H1 (cell line): ENCODE data around the gene PTGES3L. TPM values are rescaled to one million over a fixed set of nuclear protein-coding genes. Genes with fewer than 3 reads are reported as not detected.

Experiments
- CTCF ChIA-PET: fragments of 300-600 bp; sonication (Branson Sonifier 250); formaldehyde crosslinking; loops from one replicate; lab custom pipeline; 2021; ENCODE audit not compliant: partially characterized antibody; lab: Charles Lee
- POLR2A ChIA-PET: fragments of 300-600 bp; sonication (Branson Sonifier 250); formaldehyde crosslinking; loops from one replicate; lab custom pipeline; 2021; ENCODE audit warnings: inconsistent platforms; ENCODE audit not compliant: partially characterized antibody; lab: Charles Lee
- DNase-seq, 2 experiments: peaks; one replicate each; pipeline versions ENCODE4 v3.0.0 to v3.0.0-alpha.2; 2010 to 2022; ENCODE audit warnings: low spot score in 2 of 2, low read depth in 1 of 2, mixed read lengths in 1 of 2
- FAIRE-seq: peaks from 2 replicates; lab custom pipeline; 2011; peaks lifted over from hg19 to GRCh38; lab: Jason Lieb, UNC
- H2AFZ ChIP-seq: 2 replicates; pipeline ENCODE4 v1.8.1; 2012; ENCODE audit warnings: low read length, inconsistent platforms
- H2AK5ac ChIP-seq: 2 replicates; pipeline ENCODE4 v1.6.1; 2013; ENCODE audit warnings: low read depth, low read length
- H2BK120ac ChIP-seq: replicated peaks from 2 replicates; pipeline ENCODE3; 2013; ENCODE audit warnings: low read depth, low read length, inconsistent platforms
- H2BK12ac ChIP-seq: 2 replicates; pipeline ENCODE4 v1.6.1; 2013; ENCODE audit warnings: low read depth, low read length
- H2BK15ac ChIP-seq: 2 replicates; pipeline ENCODE4 v1.6.1; 2013; ENCODE audit warnings: low read length
- H2BK20ac ChIP-seq: 2 replicates; pipeline ENCODE4 v1.6.1; 2013; ENCODE audit warnings: low read length
- H2BK5ac ChIP-seq: 2 replicates; pipeline ENCODE4 v1.6.1; 2013; ENCODE audit warnings: low read depth, low read length
- H3K14ac ChIP-seq: 2 replicates; pipeline ENCODE4 v1.6.1; 2013; ENCODE audit warnings: inconsistent platforms; ENCODE audit not compliant: insufficient read length
- H3K18ac ChIP-seq: 2 replicates; pipeline ENCODE4 v1.6.1; 2013; ENCODE audit warnings: low read length; ENCODE audit errors: extremely low read depth
- H3K23ac ChIP-seq: 2 replicates; pipeline ENCODE4 v1.6.1; 2013; ENCODE audit warnings: inconsistent platforms; ENCODE audit not compliant: insufficient read length
- H3K23me2 ChIP-seq: 2 replicates; pipeline ENCODE4 v1.6.1; 2013; ENCODE audit warnings: low read depth, low read length
- H3K27ac ChIP-seq: 2 replicates; pipeline ENCODE4 v1.6.1; 2011; ENCODE audit warnings: low read depth, low read length, inconsistent platforms
- H3K27me3 ChIP-seq, 4 experiments: replicated peaks in 1 of 4; 1 replicate in 1 of 4; 2 replicates in 3 of 4; pipeline versions ENCODE4 v1.6.1 to v1.8.1; 2011 to 2013; ENCODE audit warnings: low read length in 3 of 4, mild to moderate bottlenecking in 3 of 4, inconsistent platforms in 2 of 4, mixed read lengths in 2 of 4, moderate library complexity in 1 of 4; ENCODE audit not compliant: control insufficient read depth in 3 of 4, insufficient read depth in 3 of 4; ENCODE audit errors: extremely low read depth in 1 of 4
- H3K36me3 ChIP-seq, 4 experiments: 2 replicates each; pipeline versions ENCODE4 v1.6.1 to v1.8.1; 2011 to 2013; ENCODE audit warnings: mild to moderate bottlenecking in 4 of 4, low read length in 3 of 4, moderate library complexity in 2 of 4, control low read depth in 1 of 4, inconsistent platforms in 1 of 4; ENCODE audit not compliant: insufficient read depth in 4 of 4, control insufficient read depth in 2 of 4
- H3K4ac ChIP-seq: replicated peaks from 2 replicates; pipeline ENCODE3; 2013; ENCODE audit warnings: low read length, low read depth, mixed read lengths, inconsistent platforms; ENCODE audit not compliant: insufficient read length
- H3K4me1 ChIP-seq, 4 experiments: replicated peaks in 1 of 4; 1 replicate in 1 of 4; 2 replicates in 3 of 4; pipeline versions ENCODE4 v1.6.1 to v1.8.1; 2011 to 2013; ENCODE audit warnings: low read length in 3 of 4, inconsistent platforms in 2 of 4, mixed read lengths in 1 of 4; ENCODE audit not compliant: insufficient read depth in 4 of 4, control insufficient read depth in 3 of 4
- H3K4me2 ChIP-seq, 2 experiments: 2 replicates each; pipeline versions ENCODE4 v1.6.1 to v1.8.1; 2011 to 2013; ENCODE audit warnings: low read depth in 2 of 2, low read length in 2 of 2, control low read depth in 1 of 2, inconsistent platforms in 1 of 2, mild to moderate bottlenecking in 1 of 2; ENCODE audit not compliant: insufficient read depth in 1 of 2
- H3K4me3 ChIP-seq, 4 experiments: fragments of 200-600, 300-600 bp in 1 of 4; sonication (generic), shearing (Covaris generic), sonication (Bioruptor Twin) in 1 of 4; 2 replicates each; pipeline versions ENCODE4 v1.5.1 to v1.8.1; 2011 to 2016; ENCODE audit warnings: low read length in 4 of 4, low read depth in 3 of 4, control low read depth in 2 of 4, inconsistent platforms in 2 of 4, mild to moderate bottlenecking in 2 of 4, mixed read lengths in 1 of 4, moderate library complexity in 1 of 4; ENCODE audit not compliant: insufficient read depth in 2 of 4; ENCODE audit errors: extremely low read depth in 1 of 4
- H3K56ac ChIP-seq: replicated peaks from 2 replicates; pipeline ENCODE3; 2013; ENCODE audit warnings: low read depth, mild to moderate bottlenecking, mixed read lengths, low read length, inconsistent platforms; ENCODE audit not compliant: insufficient read length
- H3K79me1 ChIP-seq: 2 replicates; pipeline ENCODE4 v1.6.1; 2013; ENCODE audit warnings: low read depth, low read length, control low read depth
- H3K79me2 ChIP-seq, 2 experiments: 2 replicates each; pipeline versions ENCODE4 v1.6.1 to v1.8.1; 2012 to 2013; ENCODE audit warnings: low read length in 2 of 2, mild to moderate bottlenecking in 2 of 2, inconsistent platforms in 1 of 2; ENCODE audit not compliant: insufficient read depth in 2 of 2, control insufficient read depth in 1 of 2
- H3K9ac ChIP-seq, 4 experiments: replicated peaks in 1 of 4; 1 replicate in 1 of 4; 2 replicates in 3 of 4; pipeline versions ENCODE4 v1.6.1 to v1.8.1; 2011 to 2013; ENCODE audit warnings: low read depth in 3 of 4, low read length in 3 of 4, control low read depth in 2 of 4, mild to moderate bottlenecking in 2 of 4, moderate library complexity in 2 of 4, inconsistent platforms in 1 of 4; ENCODE audit errors: extremely low read depth in 1 of 4
- H3K9me3 ChIP-seq, 2 experiments: 2 replicates each; pipeline versions ENCODE4 v1.6.1 to v1.8.1; 2012 to 2013; ENCODE audit warnings: mild to moderate bottlenecking in 2 of 2, moderate library complexity in 2 of 2, control low read depth in 1 of 2, inconsistent platforms in 1 of 2, low read depth in 1 of 2, low read length in 1 of 2, mixed read lengths in 1 of 2; ENCODE audit not compliant: insufficient read depth in 2 of 2
- H4K20me1 ChIP-seq, 2 experiments: replicated peaks in 1 of 2; 2 replicates each; pipeline versions ENCODE3 to v1.8.1; 2011 to 2013; ENCODE audit warnings: inconsistent platforms in 2 of 2, low read length in 2 of 2, mild to moderate bottlenecking in 1 of 2; ENCODE audit not compliant: insufficient read depth in 2 of 2, control insufficient read depth in 1 of 2
- H4K5ac ChIP-seq: 2 replicates; pipeline ENCODE4 v1.6.1; 2013; ENCODE audit warnings: low read length, low read depth, mixed read lengths, inconsistent platforms; ENCODE audit not compliant: insufficient read length
- H4K8ac ChIP-seq: 2 replicates; pipeline ENCODE4 v1.8.0; 2013; ENCODE audit warnings: mild to moderate bottlenecking, moderate library complexity, low read length, inconsistent platforms; ENCODE audit not compliant: insufficient read depth; ENCODE audit errors: extremely low read depth
- H4K91ac ChIP-seq: replicated peaks from 2 replicates; pipeline ENCODE3; 2013; ENCODE audit warnings: low read length, mixed read lengths, inconsistent platforms; ENCODE audit not compliant: insufficient read length
- CREB1 ChIP-seq: IDR thresholded peaks from 2 replicates; pipeline ENCODE4 v1.6.1; 2012; ENCODE audit warnings: inconsistent platforms
- JUND ChIP-seq: IDR thresholded peaks from 2 replicates; pipeline ENCODE4 v1.6.1; 2011; ENCODE audit warnings: mild to moderate bottlenecking, improper control_type of control experiment, low read length
- MAFK ChIP-seq: IDR thresholded peaks from 2 replicates; pipeline ENCODE4 v1.6.1; 2012; ENCODE audit warnings: low read depth, mild to moderate bottlenecking, improper control_type of control experiment, low read length
- PHF8 ChIP-seq: fragments of 200-600 bp; sonication (generic); conservative IDR thresholded peaks from 2 replicates; pipeline ENCODE4 v1.7.1; 2012; ENCODE audit warnings: low read depth, mild to moderate bottlenecking, inconsistent platforms, low read length, moderate library complexity
- RXRA ChIP-seq: IDR thresholded peaks from 2 replicates; pipeline ENCODE4 v1.6.1; 2011; ENCODE audit warnings: low read depth, mild to moderate bottlenecking, low read length, moderate library complexity; ENCODE audit not compliant: insufficient read depth
- SP2 ChIP-seq: IDR thresholded peaks from 2 replicates; pipeline ENCODE4 v1.6.1; 2012; ENCODE audit warnings: mild to moderate bottlenecking, low read length, inconsistent platforms
- SUZ12 ChIP-seq: fragments of 200-600 bp; sonication (generic); IDR thresholded peaks from 2 replicates; pipeline ENCODE4 v1.6.1; 2012; ENCODE audit warnings: mild to moderate bottlenecking, inconsistent platforms, low read length, moderate library complexity, mixed read lengths
- TEAD4 ChIP-seq: IDR thresholded peaks from 2 replicates; pipeline ENCODE4 v1.6.1; 2012; ENCODE audit warnings: low read depth, low read length, inconsistent platforms, mixed read lengths
- WGBS, 2 experiments: shearing (Covaris generic) in 1 of 2; methylation state at CpG; one replicate each; pipeline versions ENCODE4 v1.1.6 to v1.1.7; 2013 to 2015; ENCODE audit warnings: low lambda C conversion rate in 2 of 2, mixed read lengths in 2 of 2, inconsistent platforms in 1 of 2, low coverage in 1 of 2, missing lambda C conversion rate in 1 of 2; ENCODE audit not compliant: insufficient replicate concordance in 2 of 2, insufficient coverage in 1 of 2, insufficient read length in 1 of 2; ENCODE audit errors: extremely low coverage in 1 of 2, missing lambda C conversion rate in 1 of 2; 5-methylcytosine and 5-hydroxymethylcytosine counted together
- polyA plus RNA-seq, 7 experiments: library from polyadenylated mRNA; depleted of rRNA in 3 of 7; stranded (reverse) in 5 of 7; unstranded in 2 of 7; fragments of >200 nt in 5 of 7; fragments of 200-250 nt in 2 of 7; gene quantifications; 1 replicate in 5 of 7; 2 replicates in 1 of 7; 4 replicates in 1 of 7; pipeline versions ENCODE4 v1.2.1 to v1.2.3, GENCODE V29; 2011 to 2013; ENCODE audit warnings: missing spikeins in 2 of 7, mixed read lengths in 2 of 7
- total RNA-seq: library from RNA; stranded (reverse); fragmentation: NEBNext Ultra II Directional; extraction: Animal tissue kit (Norgen Biotek cat#: 25700); gene quantifications from 2 replicates; pipeline ENCODE4 v1.2.1, GENCODE V29; 2021

Gene PTGES3L
- total and polyA plus RNA-seq, 2 of the 8 experiments (the other 6 are each of a cell fraction or from before 2014, with no cell fraction given), result 3.0 to 3.6 TPM

DNA sequence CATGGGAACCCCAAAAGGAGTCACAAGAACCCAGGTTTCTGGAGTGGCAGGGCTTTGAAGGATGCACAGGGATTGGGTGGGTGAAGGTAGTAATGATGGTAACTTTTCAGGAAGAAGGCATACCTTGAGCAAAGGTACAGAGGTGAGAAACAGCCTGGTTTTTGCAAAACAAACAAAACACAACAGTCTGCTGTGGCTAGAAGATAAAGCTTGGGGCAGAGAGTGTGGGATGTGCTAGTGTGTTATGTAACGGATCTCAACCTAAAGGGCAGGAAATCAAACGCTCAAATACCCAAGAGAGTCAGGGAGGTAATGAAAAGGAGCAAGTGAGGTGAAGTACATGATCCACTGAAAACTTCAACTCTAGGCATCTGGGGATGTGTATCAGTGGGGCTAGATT is 4.6 kb downstream of the PTGES3L start:
- no peak overlapping the region for H3K4me3 ChIP-seq
- ChIA-PET POLR2A (interaction anchor here (0.8 kb wide), 2 partner anchors 22 to 61 kb away, joined by 3 read pairs; no protein-coding TSS in a partner anchor), CTCF (interaction anchor here (0.6 to 4.7 kb wide), 3 partner anchors 10 to 22 kb away, joined by 3 to 20 read pairs (median 3); partner anchors contain the start of gene RPL27)
- TF ChIP-seq MAFK (no peak), PHF8 (no peak), SP2 (no peak), TEAD4 (no peak), SUZ12 (no peak), CREB1 (no peak), JUND (no peak), RXRA (no peak)
- H2BK120ac ChIP-seq, result no peak overlapping the region
- no peaks in the 10 kb centered on the region for H3K27me3 ChIP-seq
- H3K4me1 ChIP-seq, result peaks cover 0 to 8% (median 3%) of the 10 kb centered on the region in 4 experiments; a peak in 4 of 7 replicates
- H4K20me1 ChIP-seq, result no peaks in the 10 kb centered on the region
- H3K4ac ChIP-seq, result no peak overlapping the region
- H4K8ac ChIP-seq, result no peak overlapping the region
- no peaks in the 10 kb centered on the region for H3K36me3 ChIP-seq
- no peak overlapping the region for H2BK12ac ChIP-seq
- H3K4me2 ChIP-seq, result no peak overlapping the region
- H3K56ac ChIP-seq, result no peak overlapping the region
- no peak overlapping the region for H4K5ac ChIP-seq
- 89% methylated on average over 2 of the region's 2 CpGs; no CpG with 5 or more reads in 1 of the 2 experiments for WGBS, 2 experiments
- H4K91ac ChIP-seq, result no peak overlapping the region
- H3K23me2 ChIP-seq, result peaks cover 4% of the 10 kb centered on the region
- H3K27ac ChIP-seq, result no peak overlapping the region
- H3K14ac ChIP-seq, result no peak overlapping the region
- H2BK5ac ChIP-seq, result no peak overlapping the region
- no peak overlapping the region for H2AK5ac ChIP-seq
- H3K23ac ChIP-seq, result no peak overlapping the region
- DNase-seq, result no peak
- H3K9ac ChIP-seq, result no peak overlapping the region
- no peak overlapping the region for H2BK15ac ChIP-seq
- H2AFZ ChIP-seq, result no peak overlapping the region
- H3K79me1 ChIP-seq, result no peaks in the 10 kb centered on the region
- no peaks in the 10 kb centered on the region for H3K79me2 ChIP-seq
- no peak overlapping the region for H2BK20ac ChIP-seq
- no peak for FAIRE-seq
- H3K18ac ChIP-seq, result no peak overlapping the region
- H3K9me3 ChIP-seq, result peaks cover 0 to 3% of the 10 kb centered on the region in 2 experiments; a peak in 1 of 4 replicates
